Loucy (cell line): ENCODE data around the gene PITX1.

Source experiments
- CTCF ChIP-seq: fragments of 200-600 bp; sonication (generic); conservative IDR thresholded peaks from 2 replicates; pipeline ENCODE4 v1.5.1; 2014; ENCODE audit warnings: mild to moderate bottlenecking, antibody characterized with exemption, low read length
- EZH2phosphoT487 ChIP-seq: fragments of 200-600 bp; IDR thresholded peaks from 2 replicates; pipeline ENCODE4 v1.6.1; 2018; ENCODE audit warnings: antibody characterized with exemption, mild to moderate bottlenecking, moderate library complexity, borderline replicate concordance

DNA sequence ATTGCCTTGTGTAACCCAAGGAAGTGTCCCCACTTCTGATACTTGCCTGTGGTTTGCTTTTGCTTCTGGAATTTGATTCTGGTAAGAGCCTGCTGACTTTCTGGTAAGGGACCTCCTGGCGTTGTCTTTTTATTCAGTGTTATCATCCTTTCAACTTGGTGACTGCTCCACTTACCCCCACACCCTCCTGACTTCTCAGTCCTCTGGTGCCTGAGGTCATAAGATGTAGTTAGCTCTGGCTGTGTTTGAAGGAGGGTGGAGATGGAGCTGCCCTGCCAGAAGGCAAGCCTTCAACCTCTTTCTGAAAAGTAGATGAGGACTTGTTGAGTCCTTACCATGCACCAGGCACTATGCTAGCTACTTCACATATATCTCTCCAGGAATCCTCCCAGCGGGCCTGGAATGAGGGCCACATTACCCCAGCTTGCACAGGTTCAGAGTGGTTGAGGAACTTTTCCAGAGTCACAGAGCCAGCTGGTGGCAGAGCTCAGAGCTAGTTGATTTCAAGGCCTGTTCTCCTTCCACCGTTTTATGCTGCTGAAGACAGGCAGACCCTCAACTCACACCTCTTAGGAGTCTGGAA, 45.2 kb upstream of the PITX1 start:
- TF ChIP-seq CTCF, result no peak
- TF ChIP-seq EZH2phosphoT487, result no peak
